ENCODE results near the gene CYTH3. TPM values are rescaled to one million over a fixed set of nuclear protein-coding genes. Genes with fewer than 3 reads are reported as not detected.

The CYTH3 gene
- total RNA-seq, 4 donors from 2014 or later: 41.0 to 75.5 (median 56.7) TPM

DNA sequence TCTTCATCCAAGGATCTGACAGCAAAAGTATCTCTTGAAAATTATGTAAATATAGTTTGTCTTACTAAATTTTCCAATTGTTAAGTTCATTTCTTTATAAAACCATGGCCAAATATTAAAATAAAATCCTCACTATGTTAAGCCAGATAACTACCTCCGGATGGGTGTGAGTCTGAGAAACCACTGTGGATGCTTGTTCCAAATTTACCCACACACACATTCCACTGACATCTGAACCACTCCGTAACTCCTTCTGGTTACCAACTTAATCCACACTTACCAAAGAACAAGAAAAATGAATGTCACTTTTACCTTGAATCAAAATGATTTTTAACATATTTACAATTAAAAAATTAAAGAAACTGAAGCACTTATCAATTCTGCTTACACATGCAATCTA, 19.7 kb downstream of the CYTH3 start:
- H3K27ac ChIP-seq: peak overlapping the region in 1 of 3 donors; percentile 15

DNA sequence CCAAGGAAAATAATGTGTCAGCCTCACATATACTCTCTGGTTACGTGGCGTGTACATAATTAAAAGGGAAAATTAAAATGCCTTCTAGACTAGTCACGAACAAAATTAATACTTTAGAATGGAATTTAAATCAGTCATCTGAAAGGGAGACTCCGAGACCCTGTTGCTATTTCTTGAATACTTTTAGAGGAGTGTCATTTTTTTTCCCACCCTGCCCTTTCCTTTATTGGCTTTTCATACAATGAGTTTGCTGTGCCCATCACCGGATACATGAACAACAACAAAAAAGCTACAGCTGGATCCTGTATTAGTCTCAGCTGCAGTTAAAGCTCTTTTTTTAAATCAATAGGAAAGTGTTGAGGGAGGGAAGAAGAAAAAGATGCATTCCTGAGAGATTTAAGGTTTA, 20.1 kb downstream of the CYTH3 start:
- Histone ChIP-seq H3K27ac (peak overlapping the region in 1 of 3 donors; percentile 15), H3K36me3 (no peaks in the 10 kb centered on the region), H3K9me3 (no peaks in the 10 kb centered on the region), H3K4me3 (replicated peaks in 1 of 3) (no peak overlapping the region), H3K27me3 (no peaks in the 10 kb centered on the region), H3K4me1 (peaks cover 9 to 44% of the 10 kb centered on the region in 2 donors)
- no peak for DNase-seq
- 70 to 71% methylated on average over 5 of the region's 5 CpGs for WGBS, 2 donors
- no peak for TF ChIP-seq POLR2A (IDR thresholded peaks at IDR 0.05)
- TF ChIP-seq, protein P1, sequence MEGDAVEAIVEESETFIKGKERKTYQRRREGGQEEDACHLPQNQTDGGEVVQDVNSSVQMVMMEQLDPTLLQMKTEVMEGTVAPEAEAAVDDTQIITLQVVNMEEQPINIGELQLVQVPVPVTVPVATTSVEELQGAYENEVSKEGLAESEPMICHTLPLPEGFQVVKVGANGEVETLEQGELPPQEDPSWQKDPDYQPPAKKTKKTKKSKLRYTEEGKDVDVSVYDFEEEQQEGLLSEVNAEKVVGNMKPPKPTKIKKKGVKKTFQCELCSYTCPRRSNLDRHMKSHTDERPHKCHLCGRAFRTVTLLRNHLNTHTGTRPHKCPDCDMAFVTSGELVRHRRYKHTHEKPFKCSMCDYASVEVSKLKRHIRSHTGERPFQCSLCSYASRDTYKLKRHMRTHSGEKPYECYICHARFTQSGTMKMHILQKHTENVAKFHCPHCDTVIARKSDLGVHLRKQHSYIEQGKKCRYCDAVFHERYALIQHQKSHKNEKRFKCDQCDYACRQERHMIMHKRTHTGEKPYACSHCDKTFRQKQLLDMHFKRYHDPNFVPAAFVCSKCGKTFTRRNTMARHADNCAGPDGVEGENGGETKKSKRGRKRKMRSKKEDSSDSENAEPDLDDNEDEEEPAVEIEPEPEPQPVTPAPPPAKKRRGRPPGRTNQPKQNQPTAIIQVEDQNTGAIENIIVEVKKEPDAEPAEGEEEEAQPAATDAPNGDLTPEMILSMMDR (IDR thresholded peaks at IDR 0.05): no peak
- intact Hi-C loops (cut with DNase I): no loop called here

More for the DNA sequence above, 19.7 kb downstream of the CYTH3 start:
- DNase-seq: no peak
- intact Hi-C loops (cut with DNase I): no loop called here
- 63 to 70% methylated on average over 2 of the region's 2 CpGs for WGBS, 2 donors
- H3K4me3 ChIP-seq (replicated peaks in 1 of 3): no peak overlapping the region
- H3K36me3 ChIP-seq: no peaks in the 10 kb centered on the region
- H3K9me3 ChIP-seq: no peaks in the 10 kb centered on the region
- no peaks in the 10 kb centered on the region for H3K27me3 ChIP-seq
- peaks cover 5 to 44% of the 10 kb centered on the region in 2 donors for H3K4me1 ChIP-seq
- TF ChIP-seq POLR2A (IDR thresholded peaks at IDR 0.05): no peak
- TF ChIP-seq, protein P1 (IDR thresholded peaks at IDR 0.05): no peak

DNA sequence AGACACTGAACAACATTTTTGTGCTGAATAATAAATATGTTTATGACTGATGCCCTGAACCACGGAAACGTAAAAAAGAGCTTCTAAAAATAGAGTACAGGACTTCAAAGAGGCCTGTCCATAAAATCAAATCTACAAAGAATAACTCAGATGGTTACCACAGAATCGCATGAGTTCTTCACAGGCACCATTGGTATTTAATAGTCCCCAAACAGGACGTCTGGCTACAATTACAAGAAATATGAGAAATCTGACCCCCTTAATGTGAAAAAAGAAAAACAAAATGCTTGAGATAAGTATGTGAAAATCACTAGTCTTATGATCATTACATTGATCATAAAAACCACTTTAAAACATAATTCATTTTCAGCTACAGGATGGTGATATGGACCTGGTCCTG, 20.8 kb downstream of the CYTH3 start:
- no peak overlapping the region for H3K4me3 ChIP-seq (replicated peaks in 1 of 3)
- H3K27me3 ChIP-seq: no peaks in the 10 kb centered on the region
- H3K36me3 ChIP-seq: no peaks in the 10 kb centered on the region
- H3K9me3 ChIP-seq: no peaks in the 10 kb centered on the region
- intact Hi-C loops (cut with DNase I): no loop called here
- no peak overlapping the region for H3K27ac ChIP-seq
- no peak for TF ChIP-seq POLR2A (IDR thresholded peaks at IDR 0.05)
- TF ChIP-seq, protein P1 (IDR thresholded peaks at IDR 0.05): no peak
- peaks cover 15 to 48% of the 10 kb centered on the region in 2 donors for H3K4me1 ChIP-seq
- WGBS, 2 donors: 65 to 78% methylated on average over 4 of the region's 4 CpGs
- no peak for DNase-seq

DNA sequence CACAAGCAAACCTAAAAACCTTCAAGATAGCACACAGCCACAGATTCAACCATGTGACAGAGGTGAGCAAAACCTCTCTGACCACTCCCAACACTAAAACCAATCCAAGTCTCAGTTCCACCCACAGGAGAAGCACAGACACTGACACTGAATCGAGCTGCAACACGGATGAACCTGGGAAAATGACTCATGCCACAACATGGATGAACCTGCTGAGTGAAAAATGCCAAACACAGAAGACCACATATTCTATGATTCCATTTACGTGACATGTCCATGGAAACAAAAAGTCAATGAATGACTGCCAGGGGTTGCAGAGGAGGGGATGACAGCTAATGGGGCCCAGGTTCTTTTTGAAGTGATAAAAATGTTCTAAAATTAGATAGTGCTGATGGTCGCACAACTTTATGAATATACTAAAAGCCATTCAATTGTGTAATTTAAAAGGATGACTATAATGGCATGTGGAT, 22.0 kb downstream of the CYTH3 start:
- H3K27me3 ChIP-seq: no peaks in the 10 kb centered on the region
- H3K4me1 ChIP-seq: peaks cover 26 to 47% of the 10 kb centered on the region in 2 donors
- H3K27ac ChIP-seq: no peak overlapping the region
- no peaks in the 10 kb centered on the region for H3K9me3 ChIP-seq
- DNase-seq: no peak
- 83 to 90% methylated on average over 4 of the region's 4 CpGs for WGBS, 2 donors
- H3K4me3 ChIP-seq (replicated peaks in 1 of 3): no peak overlapping the region
- intact Hi-C loops (cut with DNase I): no loop called here
- no peaks in the 10 kb centered on the region for H3K36me3 ChIP-seq
- TF ChIP-seq, protein P1 (IDR thresholded peaks at IDR 0.05): no peak
- TF ChIP-seq POLR2A (IDR thresholded peaks at IDR 0.05): no peak

DNA sequence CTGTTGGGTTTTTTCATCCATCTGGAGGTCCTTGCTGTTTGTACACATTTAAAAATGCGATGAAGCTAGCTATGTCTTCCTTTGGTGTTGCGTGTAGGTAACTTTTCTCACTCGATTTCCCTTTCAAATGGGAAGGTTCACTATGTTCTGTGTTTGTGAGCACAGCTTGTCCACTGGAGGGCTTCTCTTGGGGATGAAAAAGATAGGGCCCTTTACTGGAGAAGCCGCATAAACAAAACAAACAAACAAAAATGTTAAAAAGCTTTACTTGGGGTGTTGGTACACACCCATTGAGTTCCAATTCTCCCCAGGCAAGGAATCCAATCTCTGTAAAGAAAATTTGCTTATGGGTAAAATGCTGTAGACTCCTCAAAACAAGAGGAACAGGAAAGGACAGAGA, 23.4 kb downstream of the CYTH3 start:
- intact Hi-C loops (cut with DNase I): no loop called here
- no peaks in the 10 kb centered on the region for H3K9me3 ChIP-seq
- no peak for DNase-seq
- TF ChIP-seq POLR2A (IDR thresholded peaks at IDR 0.05): no peak
- TF ChIP-seq, protein P1 (IDR thresholded peaks at IDR 0.05): no peak
- H3K36me3 ChIP-seq: no peaks in the 10 kb centered on the region
- H3K4me3 ChIP-seq (replicated peaks in 1 of 3): no peak overlapping the region
- WGBS, 2 donors: 96 to 99% methylated on average over 4 of the region's 4 CpGs
- H3K27me3 ChIP-seq: no peaks in the 10 kb centered on the region
- H3K27ac ChIP-seq: no peak overlapping the region
- peaks cover 29 to 49% of the 10 kb centered on the region in 2 donors for H3K4me1 ChIP-seq
